Neural progenitor cell (in vitro differentiated cells): Measurements from ENCODE around the gene HYI. TPM values are rescaled to one million over a fixed set of nuclear protein-coding genes. Genes with fewer than 3 reads are reported as not detected.

ENCODE experiments used
- DNase-seq: peaks from one replicate; pipeline ENCODE4 v3.0.0-alpha.2; 2016; ENCODE audit warnings: low spot score
- H2AFZ ChIP-seq: fragments of 200-600 bp; sonication (generic); replicated peaks from 2 replicates; pipeline ENCODE4 v1.6.1; 2016; ENCODE audit warnings: antibody characterized with exemption
- H3F3A ChIP-seq: fragments of 200-600 bp; sonication (generic); 2 replicates; pipeline ENCODE4 v1.6.1; 2016; ENCODE audit warnings: antibody characterized with exemption, low read depth
- H3K27ac ChIP-seq: fragments of 200-600 bp; sonication (generic); 2 replicates; pipeline ENCODE4 v1.5.1; 2016; ENCODE audit warnings: mild to moderate bottlenecking
- H3K27me3 ChIP-seq: fragments of 200-600 bp; sonication (generic); 2 replicates; pipeline ENCODE4 v1.6.1; 2016; ENCODE audit warnings: mild to moderate bottlenecking, moderate library complexity
- H3K36me3 ChIP-seq: fragments of 200-600 bp; sonication (generic); 2 replicates; pipeline ENCODE4 v1.5.1; 2016
- H3K4me1 ChIP-seq: fragments of 200-600 bp; sonication (generic); 2 replicates; pipeline ENCODE4 v1.6.1; 2016; ENCODE audit warnings: mixed run types
- H3K4me2 ChIP-seq: fragments of 200-600 bp; sonication (generic); 2 replicates; pipeline ENCODE4 v1.6.1; 2016
- H3K4me3 ChIP-seq: fragments of 200-600 bp; sonication (generic); 2 replicates; pipeline ENCODE4 v1.5.1; 2016
- H3K79me2 ChIP-seq: fragments of 200-600 bp; sonication (generic); 2 replicates; pipeline ENCODE4 v1.6.1; 2016; ENCODE audit warnings: low read depth
- H3K9ac ChIP-seq: fragments of 200-600 bp; sonication (generic); 2 replicates; pipeline ENCODE4 v1.6.1; 2016
- H3K9me3 ChIP-seq: fragments of 200-600 bp; sonication (generic); 2 replicates; pipeline ENCODE4 v1.5.1; 2016; ENCODE audit warnings: low read depth
- H4K20me1 ChIP-seq: fragments of 200-600 bp; sonication (generic); 2 replicates; pipeline ENCODE4 v1.6.1; 2016; ENCODE audit warnings: low read depth
- H3K27ac Mint-ChIP-seq: 3 replicates; pipeline ENCODE4 v1.8.0; 2021; ENCODE audit warnings: mixed read lengths
- H3K27me3 Mint-ChIP-seq: 2 replicates; pipeline ENCODE4 v1.8.0; 2022; ENCODE audit warnings: low read depth, mild to moderate bottlenecking, inconsistent platforms, moderate library complexity, mixed read lengths; ENCODE audit not compliant: insufficient read depth
- H3K36me3 Mint-ChIP-seq: 3 replicates; pipeline ENCODE4 v1.8.0; 2021; ENCODE audit warnings: mixed read lengths
- H3K4me1 Mint-ChIP-seq: 3 replicates; pipeline ENCODE4 v1.8.0; 2021; ENCODE audit warnings: mixed read lengths
- H3K4me3 Mint-ChIP-seq: 3 replicates; pipeline ENCODE4 v1.8.0; 2021; ENCODE audit warnings: mild to moderate bottlenecking, moderate library complexity, mixed read lengths
- H3K9me3 Mint-ChIP-seq: 3 replicates; pipeline ENCODE4 v1.8.0; 2020; ENCODE audit warnings: mixed read lengths
- EZH2 ChIP-seq: fragments of 200-600 bp; sonication (generic); IDR thresholded peaks from 2 replicates; pipeline ENCODE4 v1.6.1; 2017; ENCODE audit warnings: antibody characterized with exemption, mild to moderate bottlenecking, moderate library complexity
- EZH2phosphoT487 ChIP-seq: fragments of 200-600 bp; sonication (generic); IDR thresholded peaks from 2 replicates; pipeline ENCODE4 v1.6.1; 2017; ENCODE audit warnings: antibody characterized with exemption
- total RNA-seq: library from RNA; depleted of rRNA; stranded (reverse); fragments of >200 nt; gene quantifications from 2 replicates; pipeline ENCODE4 v1.2.3, GENCODE V29; 2015; ENCODE audit warnings: low replicate concordance
- TF ChIP-seq, protein P1 (sequence below): fragments of 200-600 bp; sonication (generic); IDR thresholded peaks from 2 replicates; pipeline ENCODE4 v1.5.1; 2017; ENCODE audit warnings: antibody characterized with exemption, mild to moderate bottlenecking

HYI gene
- total RNA-seq, 1 donor from 2014 or later, result 10.3 TPM

GRCh38 chr1:43439781-43440180 is 13.9 kb downstream of the HYI start:
- no peak overlapping the region for H3K27ac Mint-ChIP-seq
- peaks cover 24% of the 10 kb centered on the region for H3K36me3 Mint-ChIP-seq
- Histone ChIP-seq H3K9ac (no peak overlapping the region), H3K36me3 (no peaks in the 10 kb centered on the region), H3K4me2 (no peak overlapping the region), H3K27ac (no peak overlapping the region), H3K4me1 (peaks cover 2% of the 10 kb centered on the region), H3K9me3 (no peaks in the 10 kb centered on the region), H3K27me3 (no peaks in the 10 kb centered on the region), H2AFZ (no peak overlapping the region), H4K20me1 (peaks cover 3% of the 10 kb centered on the region), H3F3A (no peaks in the 10 kb centered on the region), H3K79me2 (no peaks in the 10 kb centered on the region), H3K4me3 (no peak overlapping the region)
- H3K4me1 Mint-ChIP-seq, result peaks cover 38% of the 10 kb centered on the region
- TF ChIP-seq EZH2phosphoT487 (no peak), EZH2 (no peak)
- TF ChIP-seq, protein P1, sequence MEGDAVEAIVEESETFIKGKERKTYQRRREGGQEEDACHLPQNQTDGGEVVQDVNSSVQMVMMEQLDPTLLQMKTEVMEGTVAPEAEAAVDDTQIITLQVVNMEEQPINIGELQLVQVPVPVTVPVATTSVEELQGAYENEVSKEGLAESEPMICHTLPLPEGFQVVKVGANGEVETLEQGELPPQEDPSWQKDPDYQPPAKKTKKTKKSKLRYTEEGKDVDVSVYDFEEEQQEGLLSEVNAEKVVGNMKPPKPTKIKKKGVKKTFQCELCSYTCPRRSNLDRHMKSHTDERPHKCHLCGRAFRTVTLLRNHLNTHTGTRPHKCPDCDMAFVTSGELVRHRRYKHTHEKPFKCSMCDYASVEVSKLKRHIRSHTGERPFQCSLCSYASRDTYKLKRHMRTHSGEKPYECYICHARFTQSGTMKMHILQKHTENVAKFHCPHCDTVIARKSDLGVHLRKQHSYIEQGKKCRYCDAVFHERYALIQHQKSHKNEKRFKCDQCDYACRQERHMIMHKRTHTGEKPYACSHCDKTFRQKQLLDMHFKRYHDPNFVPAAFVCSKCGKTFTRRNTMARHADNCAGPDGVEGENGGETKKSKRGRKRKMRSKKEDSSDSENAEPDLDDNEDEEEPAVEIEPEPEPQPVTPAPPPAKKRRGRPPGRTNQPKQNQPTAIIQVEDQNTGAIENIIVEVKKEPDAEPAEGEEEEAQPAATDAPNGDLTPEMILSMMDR, result no peak
- H3K4me3 Mint-ChIP-seq, result no peak overlapping the region
- DNase-seq, result no peak
- H3K9me3 Mint-ChIP-seq, result no peaks in the 10 kb centered on the region
- H3K27me3 Mint-ChIP-seq, result peaks cover 5% of the 10 kb centered on the region

- TF ChIP-seq, protein P1, result no peak
- no peak for TF ChIP-seq EZH2
- no peak for TF ChIP-seq EZH2phosphoT487
- Mint-ChIP-seq H3K4me1 (peaks cover 33% of the 10 kb centered on the region), H3K27ac (no peak overlapping the region), H3K27me3 (peaks cover 5% of the 10 kb centered on the region), H3K9me3 (no peaks in the 10 kb centered on the region), H3K36me3 (peaks cover 24% of the 10 kb centered on the region), H3K4me3 (no peak overlapping the region)
- Histone ChIP-seq H3K27ac (no peak overlapping the region), H3K79me2 (no peaks in the 10 kb centered on the region), H2AFZ (no peak overlapping the region), H3K9me3 (no peaks in the 10 kb centered on the region), H3K4me2 (no peak overlapping the region), H3K9ac (no peak overlapping the region), H4K20me1 (no peaks in the 10 kb centered on the region), H3K36me3 (no peaks in the 10 kb centered on the region), H3K27me3 (no peaks in the 10 kb centered on the region), H3F3A (no peaks in the 10 kb centered on the region), H3K4me1 (no peaks in the 10 kb centered on the region), H3K4me3 (no peak overlapping the region)
- no peak for DNase-seq
Measured at GRCh38 chr1:43438953-43439581, 14.7 kb downstream of the HYI start.

- H3K36me3 ChIP-seq, result no peaks in the 10 kb centered on the region
Measured at GRCh38 chr1:43438576-43438952, 15.2 kb downstream of the HYI start.

More at GRCh38 chr1:43438576-43438952, 15.2 kb downstream of the HYI start:
- Mint-ChIP-seq H3K27ac (no peak overlapping the region), H3K9me3 (no peaks in the 10 kb centered on the region), H3K4me3 (no peak overlapping the region), H3K36me3 (peaks cover 24% of the 10 kb centered on the region), H3K4me1 (peaks cover 33% of the 10 kb centered on the region), H3K27me3 (peaks cover 3% of the 10 kb centered on the region)
- H3K27ac ChIP-seq, result no peak overlapping the region
- no peaks in the 10 kb centered on the region for H4K20me1 ChIP-seq
- DNase-seq, result no peak
- H3K9me3 ChIP-seq, result no peaks in the 10 kb centered on the region
- H3F3A ChIP-seq, result no peaks in the 10 kb centered on the region
- H3K4me2 ChIP-seq, result no peak overlapping the region
- H3K4me1 ChIP-seq, result no peaks in the 10 kb centered on the region
- H3K79me2 ChIP-seq, result no peaks in the 10 kb centered on the region
- H3K9ac ChIP-seq, result no peak overlapping the region
- no peaks in the 10 kb centered on the region for H3K27me3 ChIP-seq
- TF ChIP-seq EZH2phosphoT487, result no peak
- TF ChIP-seq, protein P1, result no peak
- no peak for TF ChIP-seq EZH2
- H3K4me3 ChIP-seq, result no peak overlapping the region
- H2AFZ ChIP-seq, result no peak overlapping the region
